Measurements from ENCODE around the gene ROBO3.

ROBO3 gene

GRCh38 chr11:124928942-124929665, 63.9 kb downstream of the ROBO3 start:
- no peak for DNase-seq

- no peak for DNase-seq
These were observed 65.6 kb downstream of the ROBO3 start for GRCh38 chr11:124930799-124931198.
